WTC11 (cell line): Measurements from ENCODE around the gene WWOX.

Experiments
- ARID4B ChIP-seq: sonication (generic); formaldehyde crosslinking; IDR thresholded peaks from 2 replicates; pipeline ENCODE4 v1.8.0; 2023; ENCODE audit warnings: missing genetic modification reagents, mild to moderate bottlenecking, borderline replicate concordance
- CTCF ChIP-seq: fragments of 200-600 bp; IDR thresholded peaks from 2 replicates; pipeline ENCODE4 v1.8.0; 2022; ENCODE audit warnings: antibody characterized with exemption
- ELF4 ChIP-seq: sonication (generic); formaldehyde crosslinking; IDR thresholded peaks from 2 replicates; pipeline ENCODE4 v1.8.1; 2022; ENCODE audit warnings: low read depth, mild to moderate bottlenecking, moderate library complexity, missing genetic modification reagents
- FOXP4 ChIP-seq: sonication (generic); formaldehyde crosslinking; IDR thresholded peaks from 2 replicates; pipeline ENCODE4 v1.8.0; 2022; ENCODE audit warnings: mild to moderate bottlenecking, missing genetic modification reagents
- MAX ChIP-seq: sonication (generic); formaldehyde crosslinking; IDR thresholded peaks from 2 replicates; pipeline ENCODE4 v1.8.0; 2022; ENCODE audit warnings: mild to moderate bottlenecking, missing genetic modification reagents
- ZNF317 ChIP-seq: sonication (generic); formaldehyde crosslinking; IDR thresholded peaks from 2 replicates; pipeline ENCODE4 v1.8.1; 2023; ENCODE audit warnings: low read depth, mild to moderate bottlenecking, moderate library complexity, missing genetic modification reagents, borderline replicate concordance

- TF ChIP-seq ARID4B (CRISPR knock-in tag) (no peak), ELF4 (CRISPR knock-in tag) (no peak), CTCF (no peak), FOXP4 (CRISPR knock-in tag) (no peak), ZNF317 (no peak), MAX (CRISPR knock-in tag) (no peak)
Measured at GRCh38 chr16:78552106-78552675, 452.7 kb downstream of the WWOX start.
